Measurements from ENCODE around the gene MPP3. TPM values are rescaled to one million over a fixed set of nuclear protein-coding genes. Genes with fewer than 3 reads are reported as not detected.
"Not testable (repeated sequence)": the region's sequence is repeated elsewhere in the genome, so short reads cannot be mapped to it uniquely, and the experiment has no call there.

Gene MPP3
- polyA plus RNA-seq, 4 donors: 6.2 to 15.9 (median 11.8) TPM

DNA sequence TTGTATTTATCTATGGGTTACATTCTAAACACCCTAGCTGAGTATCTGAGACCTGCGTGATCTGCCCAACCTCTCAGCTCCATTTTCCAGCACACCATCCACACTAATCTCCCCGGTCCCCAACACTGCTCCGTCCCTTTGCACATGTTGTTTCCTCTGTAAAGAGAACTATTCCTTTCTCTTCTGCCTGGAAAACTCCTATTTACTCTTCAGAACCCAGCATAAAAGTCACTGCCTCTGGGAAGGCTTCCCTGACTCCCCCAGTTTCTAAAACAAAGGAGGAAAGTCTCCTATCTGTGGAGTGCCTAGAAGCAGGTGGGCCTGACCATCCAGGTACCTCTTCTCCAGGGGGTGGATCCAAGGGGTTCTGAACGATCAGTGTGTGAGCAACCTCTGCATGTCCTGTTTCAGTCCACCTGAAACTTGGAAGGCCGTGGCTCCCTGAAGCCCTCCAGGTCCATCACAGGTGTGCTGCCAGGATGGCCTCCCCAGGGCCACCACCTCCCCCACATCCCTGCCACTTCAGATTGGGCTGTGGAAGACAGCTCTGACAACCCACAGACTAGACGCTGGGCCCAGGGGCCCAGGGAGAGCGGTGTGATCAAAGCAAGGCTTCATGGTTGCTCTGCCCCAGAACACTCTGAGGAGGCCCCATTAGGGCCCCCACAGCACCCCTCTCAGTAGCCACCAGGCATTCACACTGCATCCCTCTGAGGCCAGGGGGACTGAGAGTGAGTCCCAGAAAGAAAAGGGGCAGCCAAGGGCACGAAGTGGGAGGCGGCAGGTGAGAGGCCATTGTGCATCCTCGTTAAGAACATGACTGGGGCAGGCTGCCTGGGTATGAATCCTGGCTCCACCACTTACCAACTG lies 20.3 kb downstream of the MPP3 start:
- no peak for DNase-seq (ENCODE audit: low read depth in 4 of 4, low spot score in 2 of 4)

DNA sequence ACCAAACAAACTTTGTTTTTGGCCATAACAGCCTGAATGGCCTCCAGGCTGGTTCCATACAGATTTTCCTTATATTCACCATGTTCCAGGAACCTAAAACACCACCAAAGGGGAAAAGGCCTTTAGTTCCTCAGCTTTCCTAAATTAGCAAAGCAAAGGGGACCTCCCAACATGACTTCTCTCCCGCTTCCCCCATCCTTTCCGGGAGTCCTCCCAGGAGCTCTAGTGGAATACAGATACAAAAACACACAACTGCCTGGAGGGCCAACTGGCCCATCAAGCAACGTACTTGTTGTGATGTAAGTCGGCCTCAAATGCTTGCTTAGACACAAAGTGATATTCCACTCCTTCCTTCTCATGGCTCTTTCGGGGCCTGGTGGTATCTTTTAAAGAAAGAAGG lies 22.1 kb downstream of the MPP3 start:
- DNase-seq (ENCODE audit: low read depth in 4 of 4, low spot score in 2 of 4): no peak

DNA sequence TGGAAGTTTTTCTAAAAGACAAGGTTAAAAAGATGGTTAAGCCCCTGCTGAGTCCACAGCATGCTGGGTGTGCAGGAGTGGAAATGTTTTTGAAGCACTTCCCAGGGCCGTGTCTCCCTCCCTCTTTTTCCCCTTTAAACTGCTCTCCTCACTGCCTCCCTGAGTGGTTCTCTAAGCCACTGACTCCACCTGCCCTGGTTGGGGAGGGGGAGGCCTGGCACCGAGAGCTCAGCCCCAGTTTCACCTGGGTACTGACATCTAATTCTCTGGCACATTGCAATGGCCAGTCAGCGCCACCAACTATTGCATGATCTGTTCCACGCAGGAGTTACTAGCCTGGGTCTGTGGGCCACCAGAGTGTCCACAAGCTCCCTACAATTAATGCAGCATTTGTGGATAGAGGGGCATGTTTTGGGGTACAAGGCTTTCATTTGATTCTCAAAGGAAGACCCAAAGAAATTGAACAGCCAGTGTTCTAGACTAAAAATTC lies 22.7 kb downstream of the MPP3 start:
- DNase-seq (ENCODE audit: low read depth in 4 of 4, low spot score in 2 of 4): no peak

DNA sequence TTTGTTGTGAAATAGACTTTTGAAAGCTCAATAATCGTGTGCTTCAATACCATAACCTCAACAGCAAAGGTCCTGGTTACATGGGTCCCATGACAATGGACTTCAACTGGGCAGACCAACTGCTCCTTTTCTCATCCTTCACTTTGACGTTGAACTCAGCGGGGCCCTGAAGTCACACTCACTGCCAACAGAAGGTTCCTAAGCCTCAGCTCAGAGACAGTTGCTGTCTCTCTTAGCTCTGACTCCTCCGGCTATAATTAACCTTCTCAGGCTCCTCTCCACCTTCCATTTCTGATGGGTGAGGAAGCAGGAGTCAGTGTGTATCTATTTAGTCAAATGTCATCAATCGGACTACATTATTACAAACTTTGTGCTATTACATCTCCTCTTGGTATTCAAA lies 23.8 kb downstream of the MPP3 start:
- no peak for DNase-seq (ENCODE audit: low read depth in 4 of 4, low spot score in 2 of 4)

DNA sequence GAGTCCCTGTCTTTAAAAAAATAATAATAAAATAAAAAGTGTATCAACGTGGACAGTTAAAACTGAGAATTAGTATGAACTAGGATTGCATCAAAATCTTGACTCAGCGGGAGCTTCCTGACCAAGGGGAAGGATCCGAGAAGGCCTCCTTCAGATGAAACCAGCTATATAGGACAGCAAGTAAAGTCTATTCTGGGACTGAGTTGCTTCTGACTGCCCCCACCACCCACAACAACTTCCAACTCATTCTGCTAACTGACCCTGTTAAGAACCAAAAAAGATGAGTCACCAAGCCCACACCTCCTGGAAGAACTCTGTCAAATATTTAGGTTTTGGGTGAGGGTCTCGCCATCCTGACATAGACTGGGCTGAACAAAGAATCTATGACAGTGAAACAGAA lies 24.9 kb downstream of the MPP3 start:
- no peak for DNase-seq (ENCODE audit: low read depth in 4 of 4, low spot score in 2 of 4)

DNA sequence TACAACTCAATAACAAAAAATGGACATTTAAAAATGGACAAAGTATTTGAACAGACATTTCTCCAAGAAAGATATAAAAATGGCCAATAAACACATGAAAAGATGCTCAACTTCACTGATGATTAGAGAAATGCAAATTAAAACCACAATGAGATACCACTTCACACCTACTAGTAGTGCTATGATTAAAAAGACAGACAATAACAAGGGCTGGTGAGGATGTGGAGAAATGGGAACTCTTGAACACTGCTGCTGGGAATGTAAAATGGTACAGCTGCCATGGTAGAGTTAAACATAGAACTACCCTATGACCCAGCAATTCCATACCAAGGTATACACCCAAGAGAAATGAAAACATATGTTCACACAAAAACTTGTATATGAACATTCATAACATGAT lies 27.8 kb downstream of the MPP3 start:
- no peak for DNase-seq (ENCODE audit: low read depth in 4 of 4, low spot score in 2 of 4)

DNA sequence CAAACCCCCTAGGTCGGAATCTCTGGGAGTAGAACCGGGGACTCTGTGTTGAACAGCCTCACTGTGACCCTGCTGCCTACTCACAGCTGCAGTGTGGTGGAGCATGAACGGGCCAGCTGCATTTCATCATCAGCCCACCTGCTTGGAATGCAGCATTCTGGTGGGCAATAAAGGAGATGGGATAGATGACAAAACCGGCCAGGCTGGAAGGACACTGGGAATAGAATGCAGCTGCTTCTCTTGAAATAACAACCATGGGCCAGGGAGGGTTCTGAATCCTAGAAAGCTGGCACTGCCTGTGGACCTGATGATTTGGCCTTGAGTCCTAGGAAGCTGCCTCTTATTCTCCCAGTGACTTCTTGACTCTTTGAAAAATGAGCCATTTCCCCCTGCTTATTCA lies 29.2 kb downstream of the MPP3 start:
- peak in 2 of 4 donors; percentile 38 to 56 for DNase-seq (ENCODE audit: low read depth in 4 of 4, low spot score in 2 of 4)

DNA sequence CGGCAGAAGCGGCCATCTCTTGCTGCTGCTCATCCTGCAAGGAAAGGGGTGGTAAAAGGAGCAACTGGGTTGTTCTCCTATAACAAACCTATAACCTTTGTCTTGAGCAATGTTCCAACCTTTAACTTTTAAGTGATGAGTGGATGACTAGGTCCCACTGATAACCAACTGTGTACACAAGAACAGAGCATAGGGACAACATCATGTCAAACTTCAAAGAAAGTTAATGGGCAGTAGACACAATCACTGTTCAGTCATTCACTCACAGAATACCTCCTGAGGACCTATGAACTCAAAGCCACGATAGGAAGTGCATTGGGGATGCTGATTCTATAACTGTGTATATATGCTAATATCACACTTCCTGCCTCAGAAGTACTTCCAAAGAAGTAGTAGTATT lies 31.1 kb downstream of the MPP3 start:
- no peak for DNase-seq (ENCODE audit: low read depth in 4 of 4, low spot score in 2 of 4)

DNA sequence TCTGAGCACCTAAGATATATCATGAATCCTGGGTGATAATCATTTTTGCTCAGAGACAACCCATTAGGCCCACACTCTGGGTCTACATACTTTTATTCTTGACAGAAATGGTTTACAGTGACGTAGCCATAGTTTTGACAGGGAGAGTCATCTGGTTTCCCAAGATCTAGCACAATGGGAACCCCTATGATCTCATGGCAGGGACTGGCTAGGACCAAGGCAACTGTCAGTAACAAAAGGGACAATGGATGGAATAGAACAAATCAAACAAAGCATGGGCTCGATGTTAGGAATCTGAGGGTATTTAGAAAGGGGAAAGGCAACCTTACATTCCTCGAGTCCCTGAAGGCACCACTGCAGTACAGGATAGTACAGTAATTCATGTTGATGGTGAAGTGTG lies 32.2 kb downstream of the MPP3 start:
- no peak for DNase-seq (ENCODE audit: low read depth in 4 of 4, low spot score in 2 of 4)

DNA sequence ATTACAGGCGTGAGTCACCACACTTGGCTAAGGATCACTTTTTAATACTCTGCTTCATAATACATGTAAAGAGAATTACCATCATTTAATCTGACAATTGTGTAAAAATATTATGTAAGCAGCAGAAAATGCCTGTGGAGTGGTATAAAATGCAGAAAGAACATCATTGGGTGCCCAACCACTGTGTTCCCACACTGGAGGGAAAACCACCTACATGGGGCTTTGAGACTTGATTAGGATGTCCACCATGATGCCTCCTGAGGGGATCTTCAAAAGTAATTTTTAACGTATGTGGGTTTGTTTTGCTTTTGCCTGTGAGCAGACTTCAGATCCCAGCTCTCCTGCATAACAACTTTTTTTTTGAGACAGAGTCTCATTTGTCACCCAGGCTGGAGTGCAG lies 33.9 kb downstream of the MPP3 start:
- DNase-seq (ENCODE audit: low read depth in 4 of 4, low spot score in 2 of 4): no peak

DNA sequence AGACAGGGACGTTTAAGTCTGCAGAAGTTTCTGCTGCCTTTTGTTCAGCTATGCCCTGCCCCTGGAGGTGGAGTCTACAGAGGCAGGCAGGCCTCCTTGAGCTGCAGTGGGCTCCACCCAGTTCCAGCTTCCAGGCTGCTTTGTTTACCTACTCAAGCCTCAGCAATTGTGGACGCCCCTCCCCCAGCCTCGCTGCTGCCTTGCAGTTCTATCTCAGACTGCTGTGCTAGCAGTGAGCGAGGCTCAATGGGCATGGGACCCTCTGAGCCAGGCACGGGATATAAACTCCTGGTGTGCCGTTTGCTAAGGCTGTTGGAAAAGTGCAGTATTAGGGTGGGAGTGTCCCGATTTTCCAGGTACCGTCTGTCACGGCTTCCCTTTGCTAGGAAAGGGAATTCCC lies 34.9 kb downstream of the MPP3 start:
- not testable (repeated sequence) for DNase-seq (ENCODE audit: low read depth in 4 of 4, low spot score in 2 of 4)

DNA sequence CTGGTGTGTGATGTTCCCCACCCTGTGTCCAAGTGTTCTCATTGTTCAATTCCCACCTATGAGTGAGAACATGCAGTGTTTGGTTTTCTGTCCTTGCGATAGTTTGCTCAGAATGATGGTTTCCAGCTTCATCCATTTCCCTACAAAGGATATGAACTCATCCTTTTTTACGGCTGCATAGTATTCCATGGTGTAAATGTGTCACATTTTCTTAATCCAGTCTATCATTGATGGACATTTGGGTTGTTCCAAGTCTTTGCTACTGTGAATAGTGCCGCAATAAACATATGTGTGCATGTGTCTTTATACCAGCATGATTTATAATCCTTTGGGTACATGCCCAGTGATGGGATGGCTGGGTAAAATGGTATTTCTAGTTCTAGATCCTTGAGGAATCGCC lies 40.3 kb downstream of the MPP3 start:
- DNase-seq (ENCODE audit: low read depth in 4 of 4, low spot score in 2 of 4): not testable (repeated sequence)

DNA sequence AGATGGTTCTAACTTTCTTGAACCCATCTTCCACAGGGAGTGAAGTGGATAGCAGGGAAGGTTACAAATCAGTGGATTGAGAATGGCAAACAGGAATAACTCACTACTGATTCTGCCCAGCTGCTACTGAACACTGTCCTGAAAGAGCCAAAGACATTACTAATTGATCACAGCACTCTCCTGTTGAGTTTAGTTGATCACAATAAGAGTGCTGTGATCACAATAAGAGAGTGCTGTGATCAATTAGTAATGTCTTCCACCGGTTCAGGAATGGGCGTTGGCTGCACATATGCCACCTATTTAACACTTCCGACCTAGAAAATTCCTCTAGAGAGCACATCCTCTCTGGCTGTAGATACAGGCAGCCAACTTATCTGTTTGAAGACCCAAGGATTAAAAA lies 41.4 kb downstream of the MPP3 start:
- no peak for DNase-seq (ENCODE audit: low read depth in 4 of 4, low spot score in 2 of 4)

DNA sequence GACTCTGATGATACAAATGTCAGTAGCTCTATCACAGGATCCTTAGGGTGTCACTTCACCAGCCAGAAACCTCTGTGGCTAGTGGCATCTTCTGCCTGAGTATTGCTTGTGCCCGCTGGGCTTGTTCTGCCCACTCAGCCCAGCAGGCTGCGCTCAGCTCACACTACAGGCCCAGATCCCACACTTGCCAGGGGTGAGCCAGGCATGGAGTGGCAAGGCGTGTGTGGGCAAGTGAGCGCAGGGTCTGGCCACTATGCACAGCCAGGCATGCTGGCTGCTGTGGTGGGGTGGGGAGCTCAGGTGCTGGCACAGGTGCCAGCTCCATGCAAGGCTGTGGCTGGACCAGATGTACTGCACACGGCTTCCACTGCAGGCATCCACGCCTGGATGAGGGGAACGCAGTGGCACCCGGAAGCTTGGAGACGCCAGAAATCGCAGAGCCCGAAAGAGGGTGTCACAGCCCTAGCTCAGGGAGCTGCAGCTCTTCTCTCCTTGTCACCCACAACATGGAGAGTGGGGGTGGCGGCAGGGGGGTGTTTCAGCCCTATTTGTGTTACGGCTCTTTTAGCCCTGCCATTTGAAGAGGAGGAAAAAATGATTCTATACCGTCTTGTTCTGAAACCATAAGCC lies 42.5 kb downstream of the MPP3 start:
- DNase-seq (ENCODE audit: low read depth in 4 of 4, low spot score in 2 of 4): no peak

DNA sequence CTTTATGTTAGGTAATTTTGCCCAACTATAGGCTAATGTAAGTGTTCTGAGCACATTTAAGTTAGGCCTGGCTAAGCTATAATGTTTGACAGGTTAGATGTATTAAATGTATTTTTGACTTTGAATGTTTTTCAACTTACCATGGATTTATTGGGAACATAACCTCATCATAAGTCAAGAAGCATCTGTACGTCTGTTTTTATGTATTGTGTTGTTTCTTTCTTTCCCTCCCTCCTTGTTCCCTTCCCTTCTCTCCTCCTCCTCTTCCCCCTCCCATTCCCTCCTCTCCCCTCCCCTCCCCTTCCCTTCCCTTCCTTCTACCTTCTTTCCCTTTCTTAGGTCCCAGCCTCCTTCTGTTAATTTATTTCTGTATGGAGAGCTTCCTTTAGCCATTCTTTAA lies 43.5 kb downstream of the MPP3 start:
- no peak for DNase-seq (ENCODE audit: low read depth in 4 of 4, low spot score in 2 of 4)

DNA sequence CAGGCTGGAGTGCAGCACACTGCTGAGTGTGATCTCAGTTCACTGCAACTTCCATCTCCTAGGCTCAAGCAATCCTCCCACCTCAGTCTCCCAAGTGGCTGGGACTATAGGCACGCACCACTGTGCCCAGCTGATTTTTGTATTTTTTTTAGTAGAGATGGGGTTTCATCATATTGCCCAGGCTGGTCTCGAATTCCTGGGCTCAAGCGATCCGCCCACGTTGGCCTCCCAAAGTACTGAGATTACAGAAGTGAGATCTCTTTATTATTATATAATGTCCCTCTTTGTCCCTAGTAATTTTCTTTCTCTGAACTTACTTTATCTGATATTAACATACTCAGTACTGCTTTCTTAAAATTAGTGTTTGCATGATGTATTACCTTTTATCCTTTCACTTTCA lies 44.4 kb downstream of the MPP3 start:
- DNase-seq (ENCODE audit: low read depth in 4 of 4, low spot score in 2 of 4): no peak

DNA sequence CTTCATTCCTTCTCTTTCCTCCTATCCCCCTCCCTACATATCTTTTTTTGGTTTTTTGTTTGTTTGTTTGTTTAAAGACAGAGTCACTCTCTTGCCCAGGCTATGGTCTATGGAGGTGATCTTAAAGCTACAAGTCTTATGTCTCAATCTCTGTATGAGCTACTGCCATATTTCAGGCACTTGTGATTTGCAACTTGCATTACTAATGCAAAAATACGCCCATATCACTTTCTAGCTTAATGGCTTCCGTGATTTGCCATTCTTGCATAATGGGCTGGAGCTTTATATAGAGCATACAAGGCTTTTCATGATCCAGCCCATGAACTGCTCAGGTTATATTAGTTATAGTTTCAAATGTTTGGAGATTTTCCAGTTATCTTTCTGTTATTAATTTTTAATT lies 45.2 kb downstream of the MPP3 start:
- DNase-seq (ENCODE audit: low read depth in 4 of 4, low spot score in 2 of 4): no peak

DNA sequence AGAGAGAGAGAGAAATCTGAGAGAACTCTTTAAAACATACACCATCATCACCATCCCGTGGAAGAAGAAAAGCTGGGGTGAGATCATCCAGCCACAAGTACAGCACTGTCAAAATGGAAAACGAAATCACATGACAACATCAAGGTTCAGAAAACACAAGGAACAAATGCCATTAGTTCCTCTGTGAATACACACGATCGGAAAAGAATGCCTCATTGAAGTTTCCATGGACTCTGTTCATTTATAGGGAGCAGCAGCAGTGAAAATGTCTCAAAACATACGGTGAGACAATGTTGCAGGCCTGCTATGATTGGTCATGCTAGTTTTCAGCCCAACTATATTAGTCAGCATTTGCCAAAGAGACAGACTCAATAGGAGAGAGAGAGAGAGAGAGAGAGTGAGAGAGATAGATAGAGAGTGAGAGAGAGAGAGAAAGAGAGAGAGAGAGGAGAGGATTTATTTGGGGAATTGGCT lies 48.3 kb downstream of the MPP3 start:
- DNase-seq (ENCODE audit: low read depth in 4 of 4, low spot score in 2 of 4): no peak

DNA sequence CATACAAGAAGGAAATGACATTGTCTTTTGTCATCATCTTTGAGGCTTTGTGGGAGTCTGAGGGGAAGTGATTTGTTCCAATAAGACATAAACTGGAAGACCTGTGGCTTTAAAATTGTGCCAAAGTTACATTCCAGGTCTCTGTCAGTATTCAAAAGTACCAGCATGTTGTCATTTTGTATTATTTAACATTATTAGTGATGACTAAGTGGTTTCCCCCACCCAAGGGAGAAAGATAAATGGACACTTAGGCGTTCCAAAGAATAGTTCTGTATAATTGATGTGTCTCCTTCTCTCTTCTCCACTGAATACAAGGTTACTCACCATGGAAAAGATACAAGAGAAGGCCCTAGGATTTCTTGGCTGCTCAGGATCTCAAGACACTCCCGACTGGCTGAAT lies 48.9 kb downstream of the MPP3 start:
- no peak for DNase-seq (ENCODE audit: low read depth in 4 of 4, low spot score in 2 of 4)

DNA sequence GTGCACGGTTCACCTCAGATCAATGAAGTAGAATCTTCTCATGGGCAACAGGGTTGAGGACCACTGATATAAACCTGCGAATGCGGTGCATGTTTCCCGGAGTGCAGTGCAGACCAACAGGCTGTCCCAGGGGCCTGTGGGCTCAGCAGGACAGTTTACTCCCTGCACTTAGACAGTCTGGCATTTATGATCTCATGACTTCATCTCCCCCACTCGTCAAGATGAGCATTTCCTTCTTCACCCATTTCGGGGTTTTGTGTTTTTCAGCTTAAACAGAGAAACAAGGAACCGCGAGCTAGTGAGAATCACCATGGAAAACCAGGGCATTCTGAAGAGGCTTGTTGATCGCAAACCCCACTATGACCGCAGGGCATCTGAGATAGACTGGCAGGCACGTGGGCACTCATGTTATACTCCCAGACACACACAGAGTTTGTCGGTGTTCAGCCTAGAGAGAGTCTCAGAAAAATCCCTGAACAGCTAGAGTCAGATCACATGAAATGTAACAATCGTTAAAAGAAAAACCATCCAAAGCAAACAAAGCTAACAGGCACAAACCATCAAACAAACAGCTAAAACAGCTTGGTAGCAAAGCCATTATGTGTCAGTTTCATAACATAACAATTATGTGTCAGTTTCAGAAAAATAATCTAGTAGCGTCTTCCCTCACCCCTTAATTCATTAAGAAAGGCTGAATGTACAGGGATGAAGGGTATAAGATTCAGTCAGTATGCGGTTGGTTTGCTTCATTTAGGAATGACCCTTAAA lies 49.8 kb downstream of the MPP3 start:
- DNase-seq (ENCODE audit: low read depth in 4 of 4, low spot score in 2 of 4): no peak

DNA sequence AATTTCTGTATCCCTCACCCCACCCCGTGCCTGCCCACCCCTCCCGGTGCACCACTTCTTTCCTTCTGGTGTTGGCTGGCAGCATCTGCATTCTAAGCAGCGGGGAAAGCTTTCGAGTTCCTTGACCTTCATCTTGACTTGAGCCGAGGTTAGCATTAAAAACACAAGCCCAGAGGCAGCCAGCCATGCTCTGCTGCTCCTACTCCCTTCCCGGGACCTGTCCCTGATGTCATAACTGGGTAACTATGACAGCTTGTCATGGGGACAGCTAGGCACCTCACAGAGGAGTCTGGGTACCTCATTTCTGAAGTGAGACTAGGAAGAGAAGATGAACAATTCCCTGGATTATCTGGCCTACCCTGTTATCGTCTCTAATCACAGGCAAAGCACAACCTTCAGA lies 52.8 kb downstream of the MPP3 start, which contains the start of gene CFAP97D1:
TSS of gene CFAP97D1 (plus strand) at position 301 of the 400 bp plus-strand sequence. CDS start at position 329, 28 bp downstream.
- DNase-seq (ENCODE audit: low read depth in 4 of 4, low spot score in 2 of 4): no peak
